ENCODE data around the gene ZNF280A.
"Not testable (repeated sequence)": the region's sequence is repeated elsewhere in the genome, so short reads cannot be mapped to it uniquely, and the experiment has no call there.

The ZNF280A gene

GRCh38 chr22:22468794-22469469, 51.1 kb downstream of the ZNF280A start:
- DNase-seq (ENCODE audit: low read depth in 2 of 2), result not testable (repeated sequence)

GRCh38 chr22:22467112-22467511, 53.0 kb downstream of the ZNF280A start:
- DNase-seq (ENCODE audit: low read depth in 2 of 2), result no peak

- DNase-seq (ENCODE audit: low read depth in 2 of 2), result no peak
These were observed 54.3 kb downstream of the ZNF280A start for GRCh38 chr22:22465782-22466181.

- DNase-seq (ENCODE audit: low read depth in 2 of 2), result no peak
These were observed 54.9 kb downstream of the ZNF280A start for GRCh38 chr22:22465094-22465602.

GRCh38 chr22:22464541-22465054, 55.5 kb downstream of the ZNF280A start:
- no peak for DNase-seq (ENCODE audit: low read depth in 2 of 2)

GRCh38 chr22:22463855-22464540, 56.1 kb downstream of the ZNF280A start:
- peak; percentile 2 to 11 for DNase-seq (ENCODE audit: low read depth in 2 of 2)

Data from stimulated activated CD8-positive, alpha-beta memory T cell treated with anti-CD3 and anti-CD28 coated beads, Interleukin-15, amount 100 ng/mL, for 48 hours (primary cell).